Smooth muscle cell of the brain vasculature (primary cell): ENCODE results near the gene MTLN.
"Not testable (repeated sequence)": the region's sequence is repeated elsewhere in the genome, so short reads cannot be mapped to it uniquely, and the experiment has no call there.

Source experiments
- DNase-seq: peaks from one replicate; pipeline ENCODE4 v3.0.0-alpha.2; 2012; ENCODE audit warnings: low read depth, low spot score

MTLN gene

GRCh38 chr2:110211938-110212858, at the start of gene MTLN:
Gene MTLN (minus strand): TSS chr2:110212547. CDS start chr2:110212525, 22 bp downstream.
- no peak for DNase-seq

- DNase-seq, result not testable (repeated sequence)
Observed at GRCh38 chr2:110261910-110262309, 49.6 kb upstream of the MTLN start.

- DNase-seq, result not testable (repeated sequence)
Observed at GRCh38 chr2:110248081-110248795, 35.9 kb upstream of the MTLN start.

GRCh38 chr2:110245488-110246435, 33.4 kb upstream of the MTLN start:
- not testable (repeated sequence) for DNase-seq

GRCh38 chr2:110243283-110243682, 30.9 kb upstream of the MTLN start:
- not testable (repeated sequence) for DNase-seq

GRCh38 chr2:110234514-110234913, 22.2 kb upstream of the MTLN start:
- not testable (repeated sequence) for DNase-seq

- not testable (repeated sequence) for DNase-seq
Observed at GRCh38 chr2:110229886-110230285, 17.5 kb upstream of the MTLN start.

GRCh38 chr2:110222626-110223025, 10.3 kb upstream of the MTLN start:
- DNase-seq, result not testable (repeated sequence)

GRCh38 chr2:110221938-110222337, 9.6 kb upstream of the MTLN start:
- no peak for DNase-seq

- no peak for DNase-seq
Observed at GRCh38 chr2:110220190-110220564, 7.8 kb upstream of the MTLN start.

- no peak for DNase-seq
Observed at GRCh38 chr2:110219496-110220189, 7.3 kb upstream of the MTLN start.

- not testable (repeated sequence) for DNase-seq
Observed at GRCh38 chr2:110218889-110219288, 6.5 kb upstream of the MTLN start.

- no peak for DNase-seq
Observed at GRCh38 chr2:110216803-110217202, 4.5 kb upstream of the MTLN start.

- no peak for DNase-seq
Observed at GRCh38 chr2:110216199-110216598, 3.9 kb upstream of the MTLN start.

- no peak for DNase-seq
Observed at GRCh38 chr2:110215566-110216158, 3.3 kb upstream of the MTLN start.

- no peak for DNase-seq
Observed at GRCh38 chr2:110215091-110215490, 2.7 kb upstream of the MTLN start.

GRCh38 chr2:110213522-110213921, 1.2 kb upstream of the MTLN start:
- DNase-seq, result not testable (repeated sequence)

GRCh38 chr2:110205660-110206455, 6.5 kb downstream of the MTLN start:
- DNase-seq, result no peak
